ENCODE measurements around the gene COL15A1. TPM values are rescaled to one million over a fixed set of nuclear protein-coding genes. Genes with fewer than 3 reads are reported as not detected.

COL15A1 gene
- total RNA-seq, 2 donors from 2014 or later, result 6.0 to 16.0 TPM

DNA sequence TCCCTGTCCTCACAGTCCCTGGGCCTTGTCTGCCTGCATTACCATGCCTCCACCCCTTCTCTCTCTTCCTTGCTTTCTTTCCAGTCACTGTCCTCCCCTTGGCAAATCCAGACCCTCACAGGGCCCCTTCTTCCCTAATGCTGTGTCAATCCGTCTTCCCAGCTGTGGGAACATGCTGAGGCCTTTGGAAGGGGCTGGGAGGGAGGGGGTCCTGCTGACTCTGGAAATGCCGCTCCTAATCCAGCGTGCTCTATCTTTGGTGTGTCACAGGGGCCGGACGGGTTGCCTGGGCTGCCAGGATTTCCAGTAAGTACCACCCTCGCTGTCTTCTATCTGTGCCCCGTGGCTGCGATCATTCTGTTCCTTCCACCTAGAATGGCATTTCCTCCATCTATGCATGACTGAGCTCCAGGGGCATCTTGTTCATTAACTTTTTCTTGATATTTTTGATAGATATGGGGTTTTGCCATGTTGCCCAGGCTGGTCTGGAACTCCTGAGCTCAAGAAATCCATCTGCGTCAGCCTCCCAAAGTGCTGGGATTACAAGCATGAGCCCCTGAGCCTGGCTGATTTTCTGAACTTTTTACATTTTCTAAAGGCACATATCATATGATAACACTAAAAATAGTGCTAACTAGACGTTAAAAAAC lies 96.7 kb downstream of the COL15A1 start:
- Histone ChIP-seq H3K27ac (no peak overlapping the region), H3K9me3 (no peaks in the 10 kb centered on the region), H3K4me3 (no peak overlapping the region), H3K27me3 (no peaks in the 10 kb centered on the region), H3K36me3 (no peaks in the 10 kb centered on the region), H3K9ac (ENCODE audit: low read depth in 2 of 2, low read length in 2 of 2) (no peak overlapping the region), H3K4me1 (no peaks in the 10 kb centered on the region)
- no peak for TF ChIP-seq CTCF (IDR thresholded peaks at IDR 0.05)
- intact Hi-C loops (cut with DNase I), result no loop called here
- no peak for DNase-seq

- no peak overlapping the region for H3K27ac ChIP-seq
- H3K4me3 ChIP-seq, result no peak overlapping the region
- H3K9ac ChIP-seq (ENCODE audit: low read depth in 2 of 2, low read length in 2 of 2), result no peak overlapping the region
- intact Hi-C loops (cut with DNase I), result no loop called here
- H3K9me3 ChIP-seq, result no peaks in the 10 kb centered on the region
- TF ChIP-seq CTCF (IDR thresholded peaks at IDR 0.05), result no peak
- H3K27me3 ChIP-seq, result no peaks in the 10 kb centered on the region
- no peak for DNase-seq
- no peaks in the 10 kb centered on the region for H3K4me1 ChIP-seq
- H3K36me3 ChIP-seq, result no peaks in the 10 kb centered on the region
Observed at GRCh38 chr9:99040911-99041582, 97.3 kb downstream of the COL15A1 start.

DNA sequence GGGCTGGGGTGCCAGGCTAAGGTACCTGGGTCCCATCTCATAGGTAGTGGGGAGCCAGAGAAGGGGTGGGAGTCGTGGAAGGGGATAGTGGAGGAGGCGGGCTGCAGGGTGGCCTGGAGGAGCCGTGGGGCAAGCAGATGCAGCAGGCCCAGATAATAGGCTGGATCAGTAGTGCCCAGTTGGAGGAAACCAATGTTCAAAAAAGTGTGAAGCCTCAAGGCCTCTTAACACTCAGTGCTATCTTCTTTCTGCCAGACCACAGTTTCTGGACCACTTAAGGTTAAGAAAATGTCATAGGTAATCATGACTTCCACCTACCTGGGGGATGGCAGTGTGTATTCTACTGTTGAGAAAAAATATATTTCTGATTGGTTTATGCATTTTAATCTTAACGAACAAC lies 97.9 kb downstream of the COL15A1 start:
- H3K27me3 ChIP-seq, result no peaks in the 10 kb centered on the region
- no peak overlapping the region for H3K4me3 ChIP-seq
- DNase-seq, result no peak
- H3K27ac ChIP-seq, result no peak overlapping the region
- intact Hi-C loops (cut with DNase I), result no loop called here
- no peak for TF ChIP-seq CTCF (IDR thresholded peaks at IDR 0.05)
- H3K4me1 ChIP-seq, result no peaks in the 10 kb centered on the region
- no peaks in the 10 kb centered on the region for H3K9me3 ChIP-seq
- no peak overlapping the region for H3K9ac ChIP-seq (ENCODE audit: low read depth in 2 of 2, low read length in 2 of 2)
- H3K36me3 ChIP-seq, result no peaks in the 10 kb centered on the region

DNA sequence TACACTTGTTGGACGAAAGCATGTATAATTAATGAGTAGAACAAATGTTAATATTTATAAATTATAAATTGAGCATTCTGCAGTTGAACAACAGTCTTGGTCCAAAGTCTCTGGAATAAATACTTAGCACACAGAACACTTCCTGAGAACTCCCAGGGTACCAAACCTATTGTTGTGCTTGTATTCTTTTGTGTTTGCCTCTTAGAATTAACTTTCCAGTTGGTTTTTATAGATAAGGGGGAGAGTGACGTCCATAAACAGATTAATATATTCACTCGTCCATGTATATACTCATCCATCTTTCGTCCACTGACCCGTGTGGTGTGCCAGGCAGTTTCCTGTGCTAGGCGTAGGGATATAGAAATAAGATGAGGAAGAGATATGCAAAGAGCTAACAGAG lies 98.9 kb downstream of the COL15A1 start:
- no peak for TF ChIP-seq CTCF (IDR thresholded peaks at IDR 0.05)
- H3K27ac ChIP-seq, result no peak overlapping the region
- H3K4me3 ChIP-seq, result no peak overlapping the region
- intact Hi-C loops (cut with DNase I), result no loop called here
- no peaks in the 10 kb centered on the region for H3K4me1 ChIP-seq
- no peak for DNase-seq
- H3K27me3 ChIP-seq, result no peaks in the 10 kb centered on the region
- H3K9me3 ChIP-seq, result no peaks in the 10 kb centered on the region
- no peak overlapping the region for H3K9ac ChIP-seq (ENCODE audit: low read depth in 2 of 2, low read length in 2 of 2)
- no peaks in the 10 kb centered on the region for H3K36me3 ChIP-seq

DNA sequence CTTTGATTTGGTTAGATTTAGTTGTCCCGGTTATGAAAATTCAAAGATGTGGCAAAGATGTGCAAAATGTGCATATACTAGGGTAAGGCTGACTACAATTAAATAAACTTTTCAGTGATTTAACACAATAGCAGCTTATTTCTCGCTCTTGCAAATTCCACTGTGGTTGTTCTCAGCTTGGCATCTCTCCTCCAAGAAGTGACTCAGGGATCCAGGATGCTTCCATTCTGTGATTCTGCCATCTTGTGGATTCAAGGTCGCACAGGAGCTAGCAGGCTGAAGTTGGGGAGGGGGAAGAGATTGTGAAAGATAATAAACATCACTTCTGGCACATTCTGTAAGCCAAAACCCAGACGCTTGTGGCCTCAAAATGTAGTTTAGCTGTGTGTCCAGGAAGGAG lies 101.1 kb downstream of the COL15A1 start:
- Histone ChIP-seq H3K4me1 (no peaks in the 10 kb centered on the region), H3K27ac (no peak overlapping the region), H3K27me3 (no peaks in the 10 kb centered on the region), H3K36me3 (no peaks in the 10 kb centered on the region), H3K9ac (ENCODE audit: low read depth in 2 of 2, low read length in 2 of 2) (no peak overlapping the region), H3K9me3 (no peaks in the 10 kb centered on the region), H3K4me3 (no peak overlapping the region)
- intact Hi-C loops (cut with DNase I), result no loop called here
- no peak for TF ChIP-seq CTCF (IDR thresholded peaks at IDR 0.05)
- no peak for DNase-seq

Data from colonic mucosa (tissue), 4 donors.